GM18511 (cell line): Measurements from ENCODE around the gene ST14.
A peak's percentile ranks its signal among the peaks of the same experiment; 100 is the strongest.

ENCODE experiments used
- ATAC-seq: cut with Tn5 transposase; IDR thresholded peaks from one replicate; pipeline ENCODE4 v1.9.1; 2021; ENCODE audit warnings: mild to moderate bottlenecking, moderate library complexity; ENCODE audit not compliant: unreplicated experiment

ST14 gene

DNA sequence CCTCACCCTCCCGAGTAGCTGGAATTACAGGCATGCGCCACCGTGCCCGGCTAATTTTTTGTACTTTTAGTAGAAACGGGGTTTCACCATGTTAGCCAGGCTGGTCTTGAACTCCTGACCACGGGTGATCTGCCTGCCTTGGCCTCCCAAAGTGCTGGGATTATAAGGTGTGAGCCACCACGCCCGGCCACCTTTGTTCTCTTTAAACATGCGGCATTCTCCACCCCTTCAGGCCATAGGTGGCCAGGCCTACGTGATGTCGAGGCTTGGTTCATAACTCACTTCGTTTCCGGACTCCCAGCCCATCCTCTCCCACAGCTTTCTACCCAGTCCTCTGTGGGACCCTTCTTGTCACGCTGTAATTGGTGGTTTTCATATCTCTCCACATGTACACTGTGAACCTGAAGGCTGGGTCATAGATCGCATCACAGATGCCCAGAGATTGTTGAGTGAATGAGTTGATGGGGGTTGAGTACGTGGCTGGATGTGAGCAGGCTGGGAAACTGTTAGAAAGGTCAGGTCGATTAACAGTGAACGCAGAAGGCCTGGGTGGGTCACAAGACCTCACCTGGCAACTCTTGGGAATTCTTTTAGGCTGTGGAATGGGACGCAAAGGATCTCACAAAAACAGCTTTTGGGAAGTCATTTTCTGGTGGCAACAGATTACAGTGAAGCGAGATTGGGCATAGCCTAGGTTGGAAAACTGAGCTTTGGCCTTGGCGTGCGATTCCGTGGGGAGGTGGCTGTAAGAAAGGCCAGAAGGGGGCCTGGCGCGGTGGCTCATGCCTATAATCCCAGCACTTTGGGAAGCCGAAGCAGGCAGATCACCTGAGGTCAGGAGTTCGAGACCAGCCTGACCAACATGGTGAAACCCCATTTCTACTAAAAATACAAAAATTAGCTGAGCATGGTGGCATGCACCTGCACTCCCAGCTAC is 44.5 kb downstream of the ST14 start:
- no peak for ATAC-seq

DNA sequence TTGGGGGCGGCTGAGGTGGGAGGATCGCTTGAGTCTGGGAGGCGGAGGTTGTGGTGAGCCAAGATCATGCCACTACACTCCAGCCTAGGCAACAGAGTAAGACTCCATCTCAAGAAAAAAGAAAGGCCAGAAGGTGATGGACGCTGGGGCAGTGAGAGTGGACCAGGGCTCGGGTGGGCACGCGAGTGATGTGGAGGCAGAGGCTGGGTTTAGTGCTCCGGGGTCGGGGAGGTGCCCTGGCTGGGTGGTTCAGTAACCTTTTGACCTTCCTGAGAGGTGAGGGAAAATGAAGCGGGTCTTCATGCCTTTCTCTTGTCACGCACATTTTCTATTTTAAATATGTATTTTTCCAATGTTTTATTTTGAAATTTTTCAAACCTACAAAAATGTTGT is 45.1 kb downstream of the ST14 start:
- no peak for ATAC-seq

- no peak for ATAC-seq
Observed at GRCh38 chr11:130206141-130206540, 46.6 kb downstream of the ST14 start.

- ATAC-seq, result no peak
Observed at GRCh38 chr11:130208241-130209127, 48.9 kb downstream of the ST14 start.

GRCh38 chr11:130209128-130209932 is 49.7 kb downstream of the ST14 start:
- no peak for ATAC-seq

GRCh38 chr11:130209954-130210854 is 50.6 kb downstream of the ST14 start:
- ATAC-seq, result no peak

- ATAC-seq, result no peak
Observed at GRCh38 chr11:130211144-130211543, 51.6 kb downstream of the ST14 start.

- ATAC-seq, result no peak
Observed at GRCh38 chr11:130211781-130212401, 52.3 kb downstream of the ST14 start.

DNA sequence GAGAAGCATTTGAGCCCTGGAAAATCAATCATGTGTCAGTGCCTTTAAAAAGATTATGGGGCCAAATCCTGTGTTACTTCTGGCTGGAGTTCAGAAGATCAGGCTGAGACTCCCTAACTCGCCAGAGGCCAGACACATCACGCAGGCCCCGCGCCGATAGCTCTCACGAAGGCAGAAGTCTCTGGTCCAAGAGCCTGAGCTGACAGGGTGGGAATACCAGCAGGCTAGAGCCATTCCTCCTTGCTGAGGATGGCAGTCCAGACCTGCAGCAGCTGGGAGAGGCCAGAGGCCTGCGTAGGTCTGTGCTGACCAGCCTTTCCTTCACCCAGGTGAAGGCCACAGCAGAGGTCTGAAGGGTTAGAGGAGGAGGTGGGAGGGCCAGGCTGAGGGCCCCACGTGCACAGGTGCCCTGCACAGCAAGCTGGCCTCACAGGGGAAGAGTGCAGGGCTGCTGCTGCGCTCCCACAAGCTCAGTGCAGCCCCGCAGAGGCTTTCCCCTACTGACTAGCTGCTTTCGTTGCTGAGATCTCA is 52.9 kb downstream of the ST14 start:
- ATAC-seq, result peak; percentile 28

GRCh38 chr11:130213143-130213978 is 53.8 kb downstream of the ST14 start:
- ATAC-seq, result peak; percentile 91

- ATAC-seq, result no peak
Observed at GRCh38 chr11:130213979-130214281, 54.3 kb downstream of the ST14 start.

DNA sequence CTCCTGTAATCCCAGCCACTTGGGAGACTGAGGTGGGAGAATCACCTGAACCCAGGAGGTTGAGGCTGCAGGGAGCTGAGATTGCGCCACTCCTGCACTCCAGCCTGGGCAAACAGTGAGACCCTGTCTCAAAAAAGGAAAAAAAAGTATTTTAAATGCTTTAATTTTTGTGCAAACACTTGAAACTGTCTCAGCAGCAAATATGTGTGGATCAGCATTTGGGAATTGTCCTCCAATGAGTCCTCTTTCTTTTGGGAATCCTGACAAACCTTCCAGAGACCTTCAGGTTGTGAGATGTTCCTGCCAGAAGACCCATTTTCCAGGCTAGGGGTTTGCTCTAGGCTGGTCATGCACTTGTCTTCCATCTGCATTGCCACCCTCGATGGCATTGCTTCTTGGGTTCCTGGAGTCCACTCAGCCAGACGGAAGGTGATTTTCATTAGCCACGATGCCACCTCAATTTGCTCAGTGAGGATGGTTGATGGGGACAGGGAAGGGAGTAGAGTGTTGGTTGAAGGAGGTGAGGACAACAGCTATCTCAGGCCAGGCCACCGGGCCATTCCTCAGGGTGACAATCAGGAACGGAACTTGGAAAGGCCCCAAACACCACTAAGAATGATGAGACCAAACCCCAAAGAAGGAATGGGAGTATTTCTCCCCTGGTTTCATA is 55.4 kb downstream of the ST14 start:
- no peak for ATAC-seq

GRCh38 chr11:130215531-130216220 is 56.1 kb downstream of the ST14 start:
- no peak for ATAC-seq

DNA sequence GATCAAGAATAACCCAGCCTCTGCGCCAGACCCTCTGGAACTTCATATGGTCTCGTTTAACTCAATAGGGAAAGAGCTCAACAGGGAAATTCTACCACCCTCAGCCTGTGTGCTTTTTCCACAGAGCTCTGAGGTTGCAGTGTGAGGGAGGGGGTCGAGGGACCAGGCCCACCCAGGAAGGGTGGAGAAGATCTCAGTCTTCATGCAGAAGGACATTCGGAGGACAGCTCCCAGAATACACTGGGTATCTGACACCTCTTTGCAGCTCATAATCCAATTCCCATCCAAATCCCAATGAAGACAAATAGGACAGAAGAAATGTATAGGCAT is 56.6 kb downstream of the ST14 start:
- ATAC-seq, result no peak

DNA sequence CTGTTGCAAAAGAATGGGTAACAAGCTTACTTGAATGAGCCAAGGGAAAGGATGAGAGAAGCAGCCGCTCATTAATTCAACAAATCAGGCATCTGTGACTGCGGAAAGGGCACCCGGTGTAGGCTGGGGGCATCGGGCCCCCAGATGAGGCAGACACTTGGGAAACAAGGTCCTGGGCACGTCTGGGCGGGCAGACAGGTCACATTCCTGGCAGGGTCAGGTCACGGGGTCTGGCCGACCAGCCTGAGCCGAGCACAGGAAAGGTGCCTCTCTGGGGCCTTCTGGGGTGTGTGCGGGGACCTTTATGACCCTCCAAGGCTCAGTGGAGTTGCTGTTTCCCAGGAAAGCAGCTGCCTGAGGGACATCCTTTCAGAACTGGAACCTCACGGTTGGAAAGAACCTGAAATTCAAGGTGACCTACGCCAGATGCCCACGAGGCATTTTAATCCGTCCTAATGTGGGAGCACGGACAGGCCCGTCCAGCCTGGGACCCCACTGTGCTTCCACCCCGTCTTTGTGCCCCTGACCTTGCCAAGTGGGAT is 57.1 kb downstream of the ST14 start:
- ATAC-seq, result no peak

- no peak for ATAC-seq
Observed at GRCh38 chr11:130217133-130218031, 57.8 kb downstream of the ST14 start.
